Caco-2 (cell line): ENCODE measurements around the gene RBM25. TPM values are rescaled to one million over a fixed set of nuclear protein-coding genes. Genes with fewer than 3 reads are reported as not detected.

Experiments used
- BruUV-seq: library from RNA; stranded (reverse); fragments of 400-500 nt; replicated peaks from 2 replicates; lab custom pipeline; 2021; lab: Mats Ljungman, UMichigan
- CTCF ChIA-PET: fragments of 300-600 bp; sonication (Branson Sonifier 250); formaldehyde crosslinking; loops from one replicate; lab custom pipeline; 2022; ENCODE audit warnings: antibody characterized with exemption; lab: Charles Lee
- POLR2A ChIA-PET: fragments of 300-600 bp; sonication (Branson Sonifier 250); formaldehyde crosslinking; loops from one replicate; lab custom pipeline; 2022; ENCODE audit warnings: antibody characterized with exemption; lab: Charles Lee
- DNase-seq, 2 experiments: peaks; one replicate each; pipeline versions ENCODE4 v3.0.0 to v3.0.0-alpha.2; 2020 to 2022
- H3K27me3 ChIP-seq: replicated peaks from 2 replicates; pipeline ENCODE4 v1.6.0; 2011; ENCODE audit warnings: low read length; ENCODE audit not compliant: control insufficient read depth, insufficient read depth
- H3K36me3 ChIP-seq: 2 replicates; pipeline ENCODE4 v1.5.1; 2011; ENCODE audit warnings: low read length; ENCODE audit not compliant: control insufficient read depth, insufficient read depth
- H3K4me1 ChIP-seq: fragments of 250-450 bp; sonication (Bioruptor Pico); 2 replicates; pipeline ENCODE4 v1.5.1; 2020; ENCODE audit warnings: mild to moderate bottlenecking
- H3K4me3 ChIP-seq: 2 replicates; pipeline ENCODE4 v1.5.1; 2011; ENCODE audit warnings: low read depth, mild to moderate bottlenecking, control low read depth, low read length
- H3K9me3 ChIP-seq: fragments of 250-450 bp; sonication (Bioruptor Pico); 2 replicates; pipeline ENCODE4 v1.5.1; 2020; ENCODE audit warnings: mild to moderate bottlenecking, moderate library complexity
- H3K27ac Mint-ChIP-seq: one replicate; pipeline ENCODE4 v1.8.0; 2022; ENCODE audit warnings: mixed read lengths; ENCODE audit not compliant: unreplicated experiment
- H3K27me3 Mint-ChIP-seq: one replicate; pipeline ENCODE4 v1.8.0; 2022; ENCODE audit warnings: mixed read lengths; ENCODE audit not compliant: insufficient read depth, unreplicated experiment
- H3K36me3 Mint-ChIP-seq: one replicate; pipeline ENCODE4 v1.8.0; 2022; ENCODE audit warnings: mild to moderate bottlenecking, mixed read lengths; ENCODE audit not compliant: insufficient read depth, unreplicated experiment
- H3K4me1 Mint-ChIP-seq: one replicate; pipeline ENCODE4 v1.8.0; 2022; ENCODE audit warnings: low read depth, mixed read lengths; ENCODE audit not compliant: unreplicated experiment
- H3K4me3 Mint-ChIP-seq: one replicate; pipeline ENCODE4 v1.8.0; 2022; ENCODE audit warnings: mild to moderate bottlenecking, moderate library complexity, mixed read lengths; ENCODE audit not compliant: unreplicated experiment
- H3K9me3 Mint-ChIP-seq: one replicate; pipeline ENCODE4 v1.8.0; 2022; ENCODE audit warnings: mixed read lengths; ENCODE audit not compliant: unreplicated experiment
- CTCF ChIP-seq, 2 experiments: fragments of 200-600 bp in 1 of 2; IDR thresholded peaks; 1 replicate in 1 of 2; 2 replicates in 1 of 2; pipeline versions ENCODE4 v1.5.1 to v1.8.0; 2011 to 2022; ENCODE audit warnings: antibody characterized with exemption in 1 of 2, control low read depth in 1 of 2, inconsistent platforms in 1 of 2, low read depth in 1 of 2, low read length in 1 of 2, mild to moderate bottlenecking in 1 of 2, moderate library complexity in 1 of 2; ENCODE audit not compliant: insufficient read depth in 1 of 2, severe bottlenecking in 1 of 2, unreplicated experiment in 1 of 2
- intact Hi-C: fragments of 100-400 bp; cut with micrococcal nuclease; formaldehyde crosslinking; loops from one replicate; pipeline ENCODE4 v1.10.0; 2022; ENCODE audit not compliant: unreplicated experiment
- total RNA-seq: library from RNA; stranded (reverse); gene quantifications from 2 replicates; pipeline ENCODE4 v1.2.3, GENCODE V29; 2022

The RBM25 gene
- total RNA-seq, 1 experiment from 2014 or later = 89.3 TPM

GRCh38 chr14:73102806-73103497, 44.6 kb downstream of the RBM25 start:
- intact Hi-C loops = no loop called here
- Mint-ChIP-seq H3K36me3 (peaks cover 77% of the 10 kb centered on the region), H3K27ac (peak overlapping the region; percentile 13), H3K27me3 (no peaks in the 10 kb centered on the region), H3K4me3 (no peak overlapping the region), H3K4me1 (no peaks in the 10 kb centered on the region), H3K9me3 (no peaks in the 10 kb centered on the region)
- TF ChIP-seq CTCF (IDR thresholded peaks at IDR 0.05; ENCODE audit: insufficient read depth in 1 of 2, low read depth in 1 of 2, low read length in 1 of 2, severe bottlenecking in 1 of 2, unreplicated experiment in 1 of 2) = no peak
- no TSS peak for BruUV-seq
- Histone ChIP-seq H3K27me3 (no peaks in the 10 kb centered on the region), H3K4me3 (no peak overlapping the region), H3K36me3 (no peaks in the 10 kb centered on the region; the same call in 1 of the 2 replicates), H3K9me3 (no peaks in the 10 kb centered on the region), H3K4me1 (no peaks in the 10 kb centered on the region; the same call in 1 of the 2 replicates)
- ChIA-PET POLR2A (no interaction called here), CTCF (interaction anchor here (0.6 kb wide), 1 partner anchor 33 kb away, joined by 7 read pairs; the partner anchor contains the start of gene PSEN1)
- no peak for DNase-seq

GRCh38 chr14:73105050-73105449, 46.7 kb downstream of the RBM25 start:
- no peaks in the 10 kb centered on the region for H3K27me3 Mint-ChIP-seq
- H3K27ac Mint-ChIP-seq = no peak overlapping the region
- H3K4me3 ChIP-seq = no peak overlapping the region
- BruUV-seq = no TSS peak
- intact Hi-C loops = no loop called here
- H3K4me3 Mint-ChIP-seq = no peak overlapping the region
- DNase-seq = no peak
- CTCF ChIA-PET = no interaction called here
- H3K36me3 ChIP-seq = no peaks in the 10 kb centered on the region; the same call in 1 of the 2 replicates
- POLR2A ChIA-PET = no interaction called here
- no peaks in the 10 kb centered on the region for H3K27me3 ChIP-seq
- H3K9me3 Mint-ChIP-seq = no peaks in the 10 kb centered on the region
- no peaks in the 10 kb centered on the region; the same call in 1 of the 2 replicates for H3K4me1 ChIP-seq
- TF ChIP-seq CTCF (IDR thresholded peaks at IDR 0.05; ENCODE audit: insufficient read depth in 1 of 2, low read depth in 1 of 2, low read length in 1 of 2, severe bottlenecking in 1 of 2, unreplicated experiment in 1 of 2) = no peak
- no peaks in the 10 kb centered on the region for H3K4me1 Mint-ChIP-seq
- no peaks in the 10 kb centered on the region for H3K9me3 ChIP-seq
- peaks cover 78% of the 10 kb centered on the region for H3K36me3 Mint-ChIP-seq

- ChIA-PET POLR2A (no interaction called here), CTCF (no interaction called here)
- Histone ChIP-seq H3K4me1 (no peaks in the 10 kb centered on the region; the same call in 1 of the 2 replicates), H3K4me3 (no peak overlapping the region), H3K27me3 (no peaks in the 10 kb centered on the region), H3K9me3 (no peaks in the 10 kb centered on the region), H3K36me3 (no peaks in the 10 kb centered on the region; the same call in 1 of the 2 replicates)
- Mint-ChIP-seq H3K27me3 (no peaks in the 10 kb centered on the region), H3K4me3 (no peak overlapping the region), H3K9me3 (no peaks in the 10 kb centered on the region), H3K36me3 (peaks cover 78% of the 10 kb centered on the region), H3K4me1 (no peaks in the 10 kb centered on the region), H3K27ac (peak overlapping the region; percentile 22)
- no peak for DNase-seq
- intact Hi-C loops = no loop called here
- TF ChIP-seq CTCF (IDR thresholded peaks at IDR 0.05; ENCODE audit: insufficient read depth in 1 of 2, low read depth in 1 of 2, low read length in 1 of 2, severe bottlenecking in 1 of 2, unreplicated experiment in 1 of 2) = no peak
- no TSS peak for BruUV-seq
Observed at GRCh38 chr14:73105727-73106126, 47.4 kb downstream of the RBM25 start.
